ENCODE data around the gene STOM. TPM values are rescaled to one million over a fixed set of nuclear protein-coding genes. Genes with fewer than 3 reads are reported as not detected.

Gene STOM
- total RNA-seq, 1 experiment from 2014 or later = 22.4 TPM

DNA sequence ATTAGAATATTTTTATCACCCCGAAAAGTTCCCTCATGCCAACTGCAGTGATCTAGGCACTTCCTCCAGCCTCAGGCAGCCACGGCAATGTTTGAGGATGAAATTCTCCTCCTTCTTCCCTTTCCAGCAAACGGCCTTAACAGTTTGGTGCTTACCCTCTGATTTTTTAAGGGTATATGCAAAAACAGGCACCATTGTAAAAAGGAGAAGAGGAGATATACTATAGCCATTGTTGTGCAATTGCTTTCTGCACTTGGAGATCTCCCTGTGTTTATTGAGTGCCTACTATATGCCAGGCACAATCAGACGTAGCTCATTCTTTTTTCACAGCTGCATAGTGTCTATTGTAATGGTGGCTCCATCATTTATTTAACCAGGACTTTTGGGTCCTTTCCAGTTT lies 72.7 kb downstream of the STOM start:
- DNase-seq (ENCODE audit: low read depth, low spot score) = no peak
- BruUV-seq (replicated peaks) = no TSS peak
- Histone ChIP-seq H4K20me1 (ENCODE audit: insufficient read depth) (no peaks in the 10 kb centered on the region), H3K79me2 (ENCODE audit: insufficient read depth, low read length) (no peaks in the 10 kb centered on the region), H3K27me3 (ENCODE audit: insufficient read depth, low read length) (no peaks in the 10 kb centered on the region), H3K9me2 (ENCODE audit: insufficient read depth) (no peaks in the 10 kb centered on the region), H3K9me3 (ENCODE audit: control insufficient read depth in 1 of 2, insufficient read depth in 1 of 2, low read depth in 1 of 2, low read length in 2 of 2) (no peaks in the 10 kb centered on the region), H3K27ac (ENCODE audit: low read depth, low read length) (no peak overlapping the region), H3K4me1 (ENCODE audit: control insufficient read depth in 1 of 2, insufficient read depth in 2 of 2, low read length in 2 of 2) (peaks cover 16 to 25% of the 10 kb centered on the region in 2 experiments; a peak in 3 of 4 replicates), H3K9ac (ENCODE audit: low read length) (no peak overlapping the region), H3K4me3 (replicated peaks in 1 of 2; ENCODE audit: low read depth in 1 of 2, low read length in 2 of 2) (no peak overlapping the region), H2AFZ (ENCODE audit: low read depth, low read length, poor library complexity, severe bottlenecking) (no peak overlapping the region), H3K4me2 (ENCODE audit: low read length) (no peak overlapping the region), H3K36me3 (ENCODE audit: control insufficient read depth in 1 of 2, insufficient read depth in 2 of 2, low read length in 2 of 2) (no peaks in the 10 kb centered on the region)
- no peak for TF ChIP-seq POLR2A (IDR thresholded peaks at IDR 0.05; ENCODE audit: borderline replicate concordance, extremely low read depth, insufficient read depth, insufficient read length)
- TF ChIP-seq ZFX (IDR thresholded peaks at IDR 0.05) = no peak
- TF ChIP-seq, protein P1, sequence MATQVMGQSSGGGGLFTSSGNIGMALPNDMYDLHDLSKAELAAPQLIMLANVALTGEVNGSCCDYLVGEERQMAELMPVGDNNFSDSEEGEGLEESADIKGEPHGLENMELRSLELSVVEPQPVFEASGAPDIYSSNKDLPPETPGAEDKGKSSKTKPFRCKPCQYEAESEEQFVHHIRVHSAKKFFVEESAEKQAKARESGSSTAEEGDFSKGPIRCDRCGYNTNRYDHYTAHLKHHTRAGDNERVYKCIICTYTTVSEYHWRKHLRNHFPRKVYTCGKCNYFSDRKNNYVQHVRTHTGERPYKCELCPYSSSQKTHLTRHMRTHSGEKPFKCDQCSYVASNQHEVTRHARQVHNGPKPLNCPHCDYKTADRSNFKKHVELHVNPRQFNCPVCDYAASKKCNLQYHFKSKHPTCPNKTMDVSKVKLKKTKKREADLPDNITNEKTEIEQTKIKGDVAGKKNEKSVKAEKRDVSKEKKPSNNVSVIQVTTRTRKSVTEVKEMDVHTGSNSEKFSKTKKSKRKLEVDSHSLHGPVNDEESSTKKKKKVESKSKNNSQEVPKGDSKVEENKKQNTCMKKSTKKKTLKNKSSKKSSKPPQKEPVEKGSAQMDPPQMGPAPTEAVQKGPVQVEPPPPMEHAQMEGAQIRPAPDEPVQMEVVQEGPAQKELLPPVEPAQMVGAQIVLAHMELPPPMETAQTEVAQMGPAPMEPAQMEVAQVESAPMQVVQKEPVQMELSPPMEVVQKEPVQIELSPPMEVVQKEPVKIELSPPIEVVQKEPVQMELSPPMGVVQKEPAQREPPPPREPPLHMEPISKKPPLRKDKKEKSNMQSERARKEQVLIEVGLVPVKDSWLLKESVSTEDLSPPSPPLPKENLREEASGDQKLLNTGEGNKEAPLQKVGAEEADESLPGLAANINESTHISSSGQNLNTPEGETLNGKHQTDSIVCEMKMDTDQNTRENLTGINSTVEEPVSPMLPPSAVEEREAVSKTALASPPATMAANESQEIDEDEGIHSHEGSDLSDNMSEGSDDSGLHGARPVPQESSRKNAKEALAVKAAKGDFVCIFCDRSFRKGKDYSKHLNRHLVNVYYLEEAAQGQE (IDR thresholded peaks at IDR 0.05; ENCODE audit: low read depth) = no peak
- TF ChIP-seq MAX (IDR thresholded peaks at IDR 0.05) = no peak
- TF ChIP-seq ZNF274 (IDR thresholded peaks at IDR 0.05; ENCODE audit: low read depth, low read length) = no peak
- TF ChIP-seq SIN3A (IDR thresholded peaks at IDR 0.05; ENCODE audit: low read depth) = no peak
- no peak for TF ChIP-seq SRF (IDR thresholded peaks at IDR 0.05; ENCODE audit: low read depth)
- TF ChIP-seq CEBPB (IDR thresholded peaks at IDR 0.05; ENCODE audit: low read depth) = no peak
- TF ChIP-seq, protein P2, sequence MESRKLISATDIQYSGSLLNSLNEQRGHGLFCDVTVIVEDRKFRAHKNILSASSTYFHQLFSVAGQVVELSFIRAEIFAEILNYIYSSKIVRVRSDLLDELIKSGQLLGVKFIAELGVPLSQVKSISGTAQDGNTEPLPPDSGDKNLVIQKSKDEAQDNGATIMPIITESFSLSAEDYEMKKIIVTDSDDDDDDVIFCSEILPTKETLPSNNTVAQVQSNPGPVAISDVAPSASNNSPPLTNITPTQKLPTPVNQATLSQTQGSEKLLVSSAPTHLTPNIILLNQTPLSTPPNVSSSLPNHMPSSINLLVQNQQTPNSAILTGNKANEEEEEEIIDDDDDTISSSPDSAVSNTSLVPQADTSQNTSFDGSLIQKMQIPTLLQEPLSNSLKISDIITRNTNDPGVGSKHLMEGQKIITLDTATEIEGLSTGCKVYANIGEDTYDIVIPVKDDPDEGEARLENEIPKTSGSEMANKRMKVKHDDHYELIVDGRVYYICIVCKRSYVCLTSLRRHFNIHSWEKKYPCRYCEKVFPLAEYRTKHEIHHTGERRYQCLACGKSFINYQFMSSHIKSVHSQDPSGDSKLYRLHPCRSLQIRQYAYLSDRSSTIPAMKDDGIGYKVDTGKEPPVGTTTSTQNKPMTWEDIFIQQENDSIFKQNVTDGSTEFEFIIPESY (IDR thresholded peaks at IDR 0.05; ENCODE audit: extremely low read depth, insufficient replicate concordance, low read length) = no peak
- TF ChIP-seq ATF3 (IDR thresholded peaks at IDR 0.05) = no peak
- TF ChIP-seq YY1 (IDR thresholded peaks at IDR 0.05; ENCODE audit: extremely low read depth, insufficient replicate concordance, low read depth, low read length) = no peak
- no peak for TF ChIP-seq CBX3 (IDR thresholded peaks at IDR 0.05; ENCODE audit: low read depth)
- TF ChIP-seq RAD21 (IDR thresholded peaks at IDR 0.05; ENCODE audit: low read depth) = no peak
- no peak for TF ChIP-seq SP1 (IDR thresholded peaks at IDR 0.05; ENCODE audit: low read depth)
- TF ChIP-seq JUND (IDR thresholded peaks at IDR 0.05) = no peak
- TF ChIP-seq FOSL1 (IDR thresholded peaks at IDR 0.05; ENCODE audit: low read depth) = no peak
- TF ChIP-seq TCF7L2 (IDR thresholded peaks at IDR 0.05; ENCODE audit: borderline replicate concordance, extremely low read depth, insufficient read depth, insufficient read length) = no peak
- intact Hi-C loops (cut with micrococcal nuclease) = no loop called here
- ChIA-PET POLR2A (interaction anchor here (0.9 kb wide), 1 partner anchor 10 kb away, joined by 3 read pairs; no protein-coding TSS in a partner anchor), RAD21 (ENCODE audit: low non-redundant PET in 1 of 2, low total read pairs in 2 of 2, uncharacterized antibody in 2 of 2, unreplicated experiment in 2 of 2) (no interaction called here), CTCF (interaction anchor here (1.2 to 2.3 kb wide), 4 partner anchors 10 to 84 kb away, joined by 3 to 12 read pairs (median 4); no protein-coding TSS in a partner anchor)
- no peak for ATAC-seq

Measured in HCT116 (cell line).